CD14-positive monocyte (primary cell): ENCODE data around the gene CSRNP3. TPM values are rescaled to one million over a fixed set of nuclear protein-coding genes. Genes with fewer than 3 reads are reported as not detected.

Experiments
- DNase-seq, 3 donors: peaks; one replicate each; pipeline ENCODE4 v3.0.0-alpha.2; 2011 to 2022
- H2AFZ ChIP-seq: 2 replicates; pipeline ENCODE4 v1.6.0; 2012; ENCODE audit warnings: mild to moderate bottlenecking, low read depth, low read length, inconsistent platforms; ENCODE audit not compliant: insufficient read depth, poor library complexity, severe bottlenecking
- H3K27ac ChIP-seq, 2 donors: 1 replicate in 1 of 2; 2 replicates in 1 of 2; pipeline ENCODE4 v1.5.1; 2012 to 2013; ENCODE audit warnings: low read length in 2 of 2, control low read depth in 1 of 2, inconsistent platforms in 1 of 2, low read depth in 1 of 2, mild to moderate bottlenecking in 1 of 2
- H3K27me3 ChIP-seq, 2 donors: one replicate each; pipeline versions ENCODE4 v1.6.0 to v1.6.1; 2011 to 2013; ENCODE audit warnings: low read length in 2 of 2; ENCODE audit not compliant: control insufficient read depth in 2 of 2, insufficient read depth in 2 of 2
- H3K36me3 ChIP-seq, 2 donors: replicated peaks in 1 of 2; 1 replicate in 1 of 2; 2 replicates in 1 of 2; pipeline versions ENCODE4 v1.5.1 to v1.6.1; 2012 to 2013; ENCODE audit warnings: low read length in 2 of 2, control low read depth in 1 of 2, inconsistent platforms in 1 of 2, mild to moderate bottlenecking in 1 of 2; ENCODE audit not compliant: insufficient read depth in 2 of 2, control insufficient read depth in 1 of 2
- H3K4me1 ChIP-seq, 2 donors: 1 replicate in 1 of 2; 2 replicates in 1 of 2; pipeline versions ENCODE4 v1.5.1 to v1.6.1; 2012 to 2013; ENCODE audit warnings: low read length in 2 of 2, control low read depth in 1 of 2, inconsistent platforms in 1 of 2, mild to moderate bottlenecking in 1 of 2, moderate library complexity in 1 of 2; ENCODE audit not compliant: insufficient read depth in 2 of 2, control insufficient read depth in 1 of 2
- H3K4me2 ChIP-seq: replicated peaks from 2 replicates; pipeline ENCODE3; 2012; ENCODE audit warnings: low read length, moderate library complexity, mild to moderate bottlenecking; ENCODE audit not compliant: poor library complexity, severe bottlenecking; ENCODE audit errors: extremely low read depth
- H3K4me3 ChIP-seq, 3 experiments: fragments of 200-600 bp in 1 of 3; sonication (generic) in 1 of 3; replicated peaks in 1 of 3; 1 replicate in 2 of 3; 2 replicates in 1 of 3; pipeline ENCODE4 v1.5.1; 2011 to 2013; ENCODE audit warnings: low read length in 3 of 3, mild to moderate bottlenecking in 3 of 3, control low read depth in 2 of 3, low read depth in 2 of 3, inconsistent platforms in 1 of 3, moderate library complexity in 1 of 3
- H3K79me2 ChIP-seq: 2 replicates; pipeline ENCODE4 v1.6.0; 2012; ENCODE audit warnings: mild to moderate bottlenecking, control low read depth, inconsistent platforms, low read length, moderate library complexity; ENCODE audit not compliant: insufficient read depth
- H3K9ac ChIP-seq: 2 replicates; pipeline ENCODE4 v1.6.0; 2017; ENCODE audit warnings: low read length, mild to moderate bottlenecking; ENCODE audit not compliant: insufficient read depth, poor library complexity, severe bottlenecking
- H3K9me3 ChIP-seq, 2 donors: replicated peaks in 1 of 2; 1 replicate in 1 of 2; 2 replicates in 1 of 2; pipeline versions ENCODE4 v1.5.1 to v1.6.1; 2012 to 2013; ENCODE audit warnings: low read length in 2 of 2, control low read depth in 1 of 2; ENCODE audit not compliant: control insufficient read depth in 1 of 2, insufficient read depth in 1 of 2
- H4K20me1 ChIP-seq: 2 replicates; pipeline ENCODE4 v1.6.0; 2012; ENCODE audit warnings: mild to moderate bottlenecking, low read length, control low read depth, moderate library complexity; ENCODE audit not compliant: insufficient read depth
- H3K27ac Mint-ChIP-seq, 7 donors: one replicate each; pipeline ENCODE4 v1.8.0; 2020; ENCODE audit warnings: mild to moderate bottlenecking in 7 of 7, mixed read lengths in 7 of 7, moderate library complexity in 6 of 7, inconsistent platforms in 2 of 7
- H3K27me3 Mint-ChIP-seq, 3 donors: one replicate each; pipeline ENCODE4 v1.8.0; 2021 to 2022; ENCODE audit warnings: low read depth in 3 of 3, mild to moderate bottlenecking in 3 of 3, mixed read lengths in 3 of 3, moderate library complexity in 3 of 3, inconsistent platforms in 1 of 3
- H3K36me3 Mint-ChIP-seq, 2 donors: one replicate each; pipeline ENCODE4 v1.8.0; 2020; ENCODE audit warnings: mixed read lengths in 2 of 2, inconsistent platforms in 1 of 2, mild to moderate bottlenecking in 1 of 2
- H3K4me1 Mint-ChIP-seq: one replicate; pipeline ENCODE4 v1.8.0; 2020; ENCODE audit warnings: mild to moderate bottlenecking, mixed read lengths
- H3K4me3 Mint-ChIP-seq, 2 donors: one replicate each; pipeline ENCODE4 v1.8.0; 2020; ENCODE audit warnings: mild to moderate bottlenecking in 2 of 2, mixed read lengths in 2 of 2, moderate library complexity in 1 of 2
- H3K9me3 Mint-ChIP-seq, 7 donors: one replicate each; pipeline ENCODE4 v1.8.0; 2020 to 2022; ENCODE audit warnings: mixed read lengths in 7 of 7, mild to moderate bottlenecking in 6 of 7, moderate library complexity in 6 of 7, inconsistent platforms in 2 of 7
- CTCF ChIP-seq: fragments of 200-600 bp; IDR thresholded peaks from one replicate; pipeline ENCODE4 v1.8.0; 2022; ENCODE audit warnings: antibody characterized with exemption, mild to moderate bottlenecking
- WGBS: methylation state at CpG from one replicate; pipeline ENCODE4 v1.1.5; 2013; ENCODE audit warnings: missing lambda C conversion rate; ENCODE audit not compliant: insufficient coverage; 5-methylcytosine and 5-hydroxymethylcytosine counted together
- intact Hi-C, 2 donors: fragments of 100-400 bp; cut with micrococcal nuclease; formaldehyde crosslinking; loops; one replicate each; pipeline versions ENCODE4 v1.15.0 to v1.15.1; 2023
- polyA plus RNA-seq, 3 donors: library from polyadenylated mRNA; depleted of rRNA in 1 of 3; unstranded in 2 of 3; stranded (reverse) in 1 of 3; fragments of 300-500 nt in 2 of 3; fragments of >200 nt in 1 of 3; fragmentation: Illumina TruSeq in 2 of 3; gene quantifications; 1 replicate in 2 of 3; 2 replicates in 1 of 3; pipeline ENCODE4 v1.2.3, GENCODE V29; 2012 to 2021

CSRNP3 gene
- polyA plus RNA-seq, 3 donors: not detected

GRCh38 chr2:165660361-165660760, 190.9 kb downstream of the CSRNP3 start:
- Histone ChIP-seq H3K9ac (no peak overlapping the region), H3K27ac (no peak overlapping the region), H3K79me2 (no peaks in the 10 kb centered on the region), H3K4me2 (no peak overlapping the region), H3K9me3 (peaks cover 1% of the 10 kb centered on the region in 2 donors), H3K4me3 (no peak overlapping the region), H3K36me3 (no peaks in the 10 kb centered on the region), H2AFZ (no peak overlapping the region), H4K20me1 (no peaks in the 10 kb centered on the region), H3K4me1 (no peaks in the 10 kb centered on the region), H3K27me3 (no peaks in the 10 kb centered on the region)
- no peak overlapping the region for H3K4me3 Mint-ChIP-seq
- DNase-seq: no peak
- intact Hi-C loops: no loop called here
- H3K27me3 Mint-ChIP-seq: no peaks in the 10 kb centered on the region
- H3K9me3 Mint-ChIP-seq: peaks cover 0 to 3% (median 2%) of the 10 kb centered on the region in 7 donors
- H3K4me1 Mint-ChIP-seq: no peaks in the 10 kb centered on the region
- no peaks in the 10 kb centered on the region for H3K36me3 Mint-ChIP-seq
- no peak for TF ChIP-seq CTCF
- whole genome bisulfite sequencing: no CpG with 5 or more reads among the region's 3 CpGs
- H3K27ac Mint-ChIP-seq: no peak overlapping the region

- peaks cover 4 to 18% (median 16%) of the 10 kb centered on the region in 7 donors for H3K9me3 Mint-ChIP-seq
- no peak overlapping the region for H3K4me2 ChIP-seq
- no peaks in the 10 kb centered on the region for H3K4me1 Mint-ChIP-seq
- no peak overlapping the region for H3K27ac Mint-ChIP-seq
- no peak overlapping the region for H2AFZ ChIP-seq
- H3K9ac ChIP-seq: no peak overlapping the region
- H3K27me3 Mint-ChIP-seq: peaks cover 0 to 5% (median 2%) of the 10 kb centered on the region in 3 donors
- no peak for DNase-seq
- H3K4me3 ChIP-seq: no peak overlapping the region
- no peaks in the 10 kb centered on the region for H3K79me2 ChIP-seq
- H3K27me3 ChIP-seq: no peaks in the 10 kb centered on the region
- H3K36me3 ChIP-seq: no peaks in the 10 kb centered on the region
- H3K4me3 Mint-ChIP-seq: no peak overlapping the region
- H3K36me3 Mint-ChIP-seq: no peaks in the 10 kb centered on the region
- intact Hi-C loops: no loop called here
- H3K9me3 ChIP-seq: peaks cover 3 to 5% of the 10 kb centered on the region in 2 donors
- no peak overlapping the region for H3K27ac ChIP-seq
- no peaks in the 10 kb centered on the region for H3K4me1 ChIP-seq
- no peaks in the 10 kb centered on the region for H4K20me1 ChIP-seq
- no peak for TF ChIP-seq CTCF
These were observed 193.2 kb downstream of the CSRNP3 start for GRCh38 chr2:165662720-165663119.
